CD4-positive, alpha-beta memory T cell (primary cell): ENCODE results near the gene KLHL17. TPM values are rescaled to one million over a fixed set of nuclear protein-coding genes. Genes with fewer than 3 reads are reported as not detected.

ENCODE experiments used
- CTCF ChIA-PET: fragments of 350-600 bp; sonication (Branson Sonifier 250); formaldehyde crosslinking; loops from one replicate; lab custom pipeline; 2021; ENCODE audit warnings: inconsistent platforms; ENCODE audit not compliant: partially characterized antibody; lab: Charles Lee
- POLR2A ChIA-PET: fragments of 350-600 bp; sonication (Branson Sonifier 250); formaldehyde crosslinking; loops from one replicate; lab custom pipeline; 2021; ENCODE audit not compliant: partially characterized antibody; lab: Charles Lee
- DNase-seq, 5 donors: peaks; one replicate each; pipeline versions ENCODE4 v3.0.0 to v3.0.0-alpha.2; 2020 to 2022; ENCODE audit warnings: mixed read lengths in 1 of 5
- H3K27ac ChIP-seq: one replicate; pipeline ENCODE4 v1.7.0; 2013; ENCODE audit warnings: low read depth, low read length
- H3K27me3 ChIP-seq: 2 replicates; pipeline ENCODE4 v1.7.0; 2013; ENCODE audit warnings: mild to moderate bottlenecking, low read length, moderate library complexity; ENCODE audit not compliant: insufficient read depth
- H3K36me3 ChIP-seq: 2 replicates; pipeline ENCODE4 v1.7.0; 2013; ENCODE audit warnings: mild to moderate bottlenecking, low read length, moderate library complexity; ENCODE audit not compliant: insufficient read depth
- H3K4me1 ChIP-seq: 2 replicates; pipeline ENCODE4 v1.7.0; 2013; ENCODE audit warnings: mild to moderate bottlenecking, low read length, moderate library complexity; ENCODE audit not compliant: insufficient read depth
- H3K4me3 ChIP-seq, 2 donors: one replicate each; pipeline ENCODE4 v1.7.0; 2013; ENCODE audit warnings: low read length in 2 of 2, mild to moderate bottlenecking in 1 of 2
- H3K9me3 ChIP-seq, 2 donors: one replicate each; pipeline ENCODE4 v1.7.0; 2013; ENCODE audit warnings: low read length in 2 of 2, control low read depth in 1 of 2; ENCODE audit not compliant: control insufficient read depth in 1 of 2
- H3K27ac Mint-ChIP-seq, 7 donors: one replicate each; pipeline ENCODE4 v1.8.0; 2020 to 2021; ENCODE audit warnings: mixed read lengths in 7 of 7, mild to moderate bottlenecking in 6 of 7, inconsistent platforms in 3 of 7, moderate library complexity in 3 of 7
- H3K27me3 Mint-ChIP-seq, 2 donors: one replicate each; pipeline ENCODE4 v1.8.0; 2020 to 2021; ENCODE audit warnings: mixed read lengths in 2 of 2
- H3K36me3 Mint-ChIP-seq, 2 donors: one replicate each; pipeline ENCODE4 v1.8.0; 2020 to 2021; ENCODE audit warnings: mixed read lengths in 2 of 2, inconsistent platforms in 1 of 2, mild to moderate bottlenecking in 1 of 2
- H3K4me1 Mint-ChIP-seq, 4 donors: one replicate each; pipeline ENCODE4 v1.8.0; 2020 to 2021; ENCODE audit warnings: mixed read lengths in 4 of 4, mild to moderate bottlenecking in 1 of 4
- H3K4me3 Mint-ChIP-seq, 8 donors: one replicate each; pipeline ENCODE4 v1.8.0; 2020 to 2021; ENCODE audit warnings: mixed read lengths in 8 of 8, mild to moderate bottlenecking in 7 of 8, moderate library complexity in 6 of 8, inconsistent platforms in 3 of 8
- H3K9me3 Mint-ChIP-seq, 8 donors: one replicate each; pipeline ENCODE4 v1.8.0; 2020 to 2021; ENCODE audit warnings: mixed read lengths in 8 of 8, mild to moderate bottlenecking in 5 of 8, inconsistent platforms in 3 of 8, moderate library complexity in 1 of 8
- intact Hi-C: fragments of 100-400 bp; cut with micrococcal nuclease; formaldehyde crosslinking; loops from one replicate; pipeline ENCODE4 v1.15.1; 2023
- polyA plus RNA-seq, 2 donors: library from polyadenylated mRNA; unstranded; fragments of 300-500 nt; fragmentation: Illumina TruSeq; gene quantifications; one replicate each; pipeline ENCODE4 v1.2.3, GENCODE V29; 2021
- total RNA-seq, 2 experiments: library from RNA; stranded (reverse); gene quantifications; one replicate each; pipeline ENCODE4 v1.2.3, GENCODE V29; 2021

Gene KLHL17
- total and polyA plus RNA-seq, 4 experiments from 2014 or later = 0.89 to 46.5 (median 22.6) TPM

DNA sequence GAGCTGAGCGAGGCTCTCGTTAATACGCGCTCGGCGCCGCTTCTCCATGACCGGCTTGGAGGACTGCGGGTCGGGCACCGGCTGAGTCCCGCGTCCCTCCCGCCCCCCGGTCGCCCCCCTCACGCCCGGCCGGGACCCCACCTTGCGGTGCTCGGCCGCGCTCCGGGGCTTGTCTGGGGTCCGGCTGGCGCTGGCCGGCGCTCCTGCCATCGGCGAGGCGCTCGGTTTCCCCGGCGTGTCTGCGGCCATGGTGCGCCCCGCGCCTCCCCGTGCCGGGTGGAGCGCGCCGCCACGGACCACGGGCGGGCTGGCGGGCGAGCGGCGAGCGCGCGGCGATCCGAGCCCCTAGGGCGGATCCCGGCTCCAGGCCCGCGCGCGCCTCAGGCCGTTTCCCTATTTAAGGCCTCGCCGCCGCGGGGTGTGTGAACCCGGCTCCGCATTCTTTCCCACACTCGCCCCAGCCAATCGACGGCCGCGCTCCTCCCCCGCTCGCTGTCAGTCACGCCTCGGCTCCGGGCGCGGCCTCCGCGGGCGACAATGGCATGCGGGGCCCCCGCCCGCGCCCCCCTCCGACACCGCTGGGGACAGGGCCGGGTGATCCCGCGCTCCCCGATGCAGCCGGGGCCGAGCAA is 39.5 kb downstream of the KLHL17 start, which contains the start of gene HES4:
Gene HES4 (minus strand): TSS at position 373 of the 632 bp plus-strand sequence. CDS start 124 bp downstream, at position 249.
- Histone ChIP-seq H3K27me3 (peaks cover 39% of the 10 kb centered on the region), H3K4me3 (peak within 1 kb of the TSS; percentile 3 to 44), H3K9me3 (no peaks in the 10 kb centered on the region), H3K4me1 (peaks cover 29% of the 10 kb centered on the region), H3K36me3 (no peaks in the 10 kb centered on the region), H3K27ac (no peak within 1 kb of the TSS)
- POLR2A ChIA-PET = interaction anchor here (3.1 kb wide), 1 partner anchor 14 kb away, joined by 11 read pairs; the partner anchor contains the start of gene ISG15
- peak; percentile 51 to 61 (median 58) for DNase-seq
- H3K4me3 Mint-ChIP-seq = peak within 1 kb of the TSS; percentile 64 to 91 (median 76)
- H3K4me1 Mint-ChIP-seq = peaks cover 7 to 24% (median 9%) of the 10 kb centered on the region in 4 donors
- H3K9me3 Mint-ChIP-seq = no peaks in the 10 kb centered on the region
- intact Hi-C loops = no loop called here
- H3K36me3 Mint-ChIP-seq = no peaks in the 10 kb centered on the region
- H3K27me3 Mint-ChIP-seq = peaks cover 21 to 29% of the 10 kb centered on the region in 2 donors
- H3K27ac Mint-ChIP-seq = peak within 1 kb of the TSS; percentile 85 to 94 (median 89)
- CTCF ChIA-PET = interaction anchor here (1.1 kb wide), 1 partner anchor 14 kb away, joined by 5 read pairs; the partner anchor contains the start of gene ISG15

DNA sequence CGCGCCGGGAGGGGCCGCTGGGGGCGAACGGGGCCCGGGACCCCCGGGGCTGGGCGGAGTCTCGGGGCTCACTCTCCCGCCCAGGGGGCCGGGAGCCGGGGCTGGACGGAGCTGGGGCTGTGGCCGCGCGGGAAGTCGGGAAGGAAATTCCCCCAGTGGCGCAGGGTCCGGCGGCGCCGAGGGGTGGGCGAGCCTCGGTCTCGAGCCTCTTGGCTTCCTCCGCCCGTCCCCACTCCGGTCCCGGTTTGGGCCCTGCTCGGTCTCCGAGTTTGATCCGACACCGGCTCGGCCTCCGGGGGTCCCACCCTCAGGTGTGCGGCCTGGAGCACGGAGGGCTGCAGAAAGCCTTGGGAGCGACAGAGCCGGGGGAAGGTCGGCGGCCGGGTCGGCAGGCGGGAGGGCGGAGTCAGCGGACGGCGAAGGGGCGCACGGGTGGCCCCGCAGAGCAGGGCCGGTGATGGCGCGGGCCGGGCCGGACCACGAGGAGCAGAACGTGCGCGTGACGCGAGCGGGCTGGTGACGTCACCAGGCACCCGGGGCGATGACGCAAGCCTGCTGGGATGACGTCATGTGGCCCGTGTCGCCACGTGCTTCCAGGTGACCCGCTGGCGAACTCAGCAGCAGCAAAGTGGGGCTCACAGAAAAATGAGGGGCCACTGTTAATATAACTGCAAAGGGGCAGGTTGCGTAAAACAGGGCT is 40.1 kb downstream of the KLHL17 start:
- intact Hi-C loops = no loop called here
- H3K27ac Mint-ChIP-seq = peak overlapping the region; percentile 85 to 94 (median 89)
- H3K4me3 ChIP-seq = peak overlapping the region; percentile 3 to 44
- ChIA-PET POLR2A (interaction anchor here (2.1 kb wide), 1 partner anchor 18 kb away, joined by 8 read pairs; no protein-coding TSS in a partner anchor), CTCF (interaction anchor here (1.9 to 4.5 kb wide), 4 partner anchors 8 to 17 kb away, joined by 8 to 35 read pairs (median 16); partner anchors contain the start of gene ISG15)
- H3K27ac ChIP-seq = no peak overlapping the region
- peaks cover 11 to 22% (median 13%) of the 10 kb centered on the region in 4 donors for H3K4me1 Mint-ChIP-seq
- H3K4me1 ChIP-seq = peaks cover 36% of the 10 kb centered on the region
- H3K27me3 Mint-ChIP-seq = peaks cover 23 to 29% of the 10 kb centered on the region in 2 donors
- no peaks in the 10 kb centered on the region for H3K9me3 Mint-ChIP-seq
- H3K9me3 ChIP-seq = no peaks in the 10 kb centered on the region
- H3K36me3 Mint-ChIP-seq = no peaks in the 10 kb centered on the region
- peak; percentile 67 to 80 (median 75) for DNase-seq
- H3K27me3 ChIP-seq = peaks cover 46% of the 10 kb centered on the region
- H3K36me3 ChIP-seq = no peaks in the 10 kb centered on the region
- H3K4me3 Mint-ChIP-seq = peak overlapping the region; percentile 64 to 91 (median 76)

DNA sequence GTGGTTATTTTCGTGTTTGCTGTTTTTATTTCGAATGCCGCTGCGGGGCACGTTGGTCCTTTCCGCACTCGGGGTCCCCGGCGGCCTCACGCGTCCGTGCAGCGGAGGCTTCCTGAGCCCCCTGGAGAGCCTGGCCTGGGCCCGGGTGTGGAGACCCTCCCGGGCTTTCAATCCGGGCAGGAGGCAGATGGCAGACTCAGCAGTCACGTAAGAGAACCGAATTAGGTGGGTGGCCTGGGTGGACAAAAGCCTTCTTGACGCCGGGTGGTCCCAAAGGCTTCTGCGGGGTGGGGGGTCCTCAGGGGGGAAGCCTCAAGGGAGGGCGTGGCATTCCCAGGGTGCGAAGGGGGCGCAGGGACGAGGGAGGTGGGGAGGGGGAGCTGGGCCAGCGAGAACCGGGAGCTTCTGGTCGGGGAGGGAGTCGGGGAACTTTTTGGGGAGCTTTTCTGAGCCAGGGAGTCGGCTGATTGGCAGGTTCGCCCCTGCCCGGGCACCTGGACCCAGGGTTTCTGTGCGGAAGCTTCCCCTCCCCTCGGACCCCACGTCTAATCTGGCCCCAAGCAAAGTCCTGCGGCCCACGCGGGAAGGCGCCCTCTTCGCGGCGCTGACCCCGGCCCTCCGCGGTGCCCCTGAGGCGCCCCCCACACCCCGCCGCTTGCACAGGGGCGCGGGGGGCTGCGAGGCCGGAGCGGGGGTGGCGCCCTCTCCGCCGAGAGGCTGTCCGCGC is 40.8 kb downstream of the KLHL17 start:
- H3K36me3 ChIP-seq = no peaks in the 10 kb centered on the region
- H3K4me3 ChIP-seq = peak overlapping the region; percentile 3 to 44
- intact Hi-C loops = no loop called here
- H3K27me3 ChIP-seq = peaks cover 47% of the 10 kb centered on the region
- ChIA-PET CTCF (interaction anchor here (1.3 to 4.5 kb wide), 8 partner anchors 9 to 63 kb away, joined by 4 to 35 read pairs (median 7); partner anchors contain the start of gene ISG15), POLR2A (interaction anchor here (1.5 to 2.1 kb wide), 2 partner anchors 12 to 17 kb away, joined by 8 to 16 read pairs; partner anchors contain the start of gene ISG15)
- Mint-ChIP-seq H3K4me1 (peaks cover 8 to 17% (median 10%) of the 10 kb centered on the region in 4 donors), H3K27ac (peak overlapping the region in 6 of 7 donors; percentile 85 to 94 (median 90)), H3K27me3 (peaks cover 23 to 28% of the 10 kb centered on the region in 2 donors), H3K36me3 (no peaks in the 10 kb centered on the region), H3K4me3 (peak overlapping the region; percentile 64 to 91 (median 76)), H3K9me3 (no peaks in the 10 kb centered on the region)
- DNase-seq = peak in 1 of 5 donors; percentile 23
- no peak overlapping the region for H3K27ac ChIP-seq
- peaks cover 32% of the 10 kb centered on the region for H3K4me1 ChIP-seq
- H3K9me3 ChIP-seq = no peaks in the 10 kb centered on the region

DNA sequence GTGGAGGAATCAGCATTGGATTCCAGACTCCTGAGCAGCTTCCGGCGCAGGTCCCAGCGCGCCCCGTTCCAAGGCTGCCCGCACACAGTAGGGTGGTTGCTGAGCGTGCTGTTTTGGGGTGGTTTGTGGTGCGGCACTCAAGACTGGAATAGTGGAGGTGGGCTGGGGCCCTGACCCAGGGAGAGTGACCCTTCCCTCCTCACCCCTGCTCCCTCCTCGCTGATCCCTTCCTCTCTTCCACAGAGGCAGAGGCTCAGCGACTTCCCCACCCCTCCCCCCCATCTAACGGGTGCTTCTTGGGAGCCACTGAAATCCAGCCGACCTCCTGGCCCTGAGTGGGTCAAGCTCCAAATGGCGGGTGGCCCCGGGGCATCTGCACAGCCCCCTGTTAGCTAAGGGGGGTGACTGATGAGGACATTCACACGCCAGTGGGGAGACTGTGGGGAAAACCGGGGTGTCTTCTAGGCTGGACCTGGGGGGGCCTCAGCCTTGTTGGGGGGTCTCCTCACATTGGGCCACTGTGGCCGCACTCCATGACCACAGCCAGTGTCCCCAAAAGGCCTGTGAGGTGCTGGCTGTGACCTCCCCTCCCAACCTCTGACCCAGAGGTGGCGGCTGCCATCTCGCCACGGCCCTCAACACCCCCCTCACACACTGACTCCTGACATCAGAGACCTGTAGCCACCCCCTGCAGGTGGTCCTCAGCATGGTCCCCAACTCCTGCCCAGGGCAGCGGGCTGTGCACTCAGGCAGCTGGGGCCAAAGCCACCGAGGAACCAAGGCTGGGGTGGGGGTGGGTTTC is 43.4 kb downstream of the KLHL17 start:
- no peak overlapping the region for H3K27ac ChIP-seq
- no peak overlapping the region for H3K4me3 Mint-ChIP-seq
- ChIA-PET CTCF (interaction anchor here (3.5 to 4.5 kb wide), 2 partner anchors 10 to 11 kb away, joined by 19 to 35 read pairs; partner anchors contain the start of gene ISG15), POLR2A (interaction anchor here (1.5 kb wide), 1 partner anchor 10 kb away, joined by 7 read pairs; the partner anchor contains the start of gene ISG15)
- no peaks in the 10 kb centered on the region for H3K9me3 Mint-ChIP-seq
- H3K4me3 ChIP-seq = no peak overlapping the region
- peaks cover 32% of the 10 kb centered on the region for H3K4me1 ChIP-seq
- intact Hi-C loops = no loop called here
- no peaks in the 10 kb centered on the region for H3K36me3 ChIP-seq
- H3K27ac Mint-ChIP-seq = peak overlapping the region in 1 of 7 donors; percentile 81
- H3K27me3 Mint-ChIP-seq = peaks cover 27 to 32% of the 10 kb centered on the region in 2 donors
- no peaks in the 10 kb centered on the region for H3K36me3 Mint-ChIP-seq
- DNase-seq = no peak
- peaks cover 37% of the 10 kb centered on the region for H3K27me3 ChIP-seq
- no peaks in the 10 kb centered on the region for H3K9me3 ChIP-seq
- H3K4me1 Mint-ChIP-seq = peaks cover 8 to 17% (median 10%) of the 10 kb centered on the region in 4 donors

DNA sequence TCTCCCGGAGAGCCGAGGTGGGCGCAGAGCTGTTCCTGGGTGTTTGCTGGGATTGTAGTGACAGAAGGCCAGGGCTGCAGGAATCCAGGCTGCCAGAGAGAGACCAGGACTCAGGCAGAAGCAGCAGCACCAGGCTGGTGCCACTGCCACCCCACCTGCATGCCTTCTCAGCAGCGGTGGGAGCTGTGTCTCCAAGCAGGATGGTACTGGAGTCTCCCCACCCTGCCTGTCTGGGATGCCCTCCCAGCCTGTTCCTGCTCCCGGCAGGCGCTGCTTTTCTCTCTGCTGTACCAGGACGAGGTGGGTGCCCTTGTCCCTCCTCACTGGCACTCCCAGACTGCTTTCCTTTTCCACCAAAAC is 44.0 kb downstream of the KLHL17 start:
- CTCF ChIA-PET = interaction anchor here (0.9 to 4.5 kb wide), 3 partner anchors 9 to 12 kb away, joined by 3 to 35 read pairs (median 19); partner anchors contain the start of gene ISG15
- H3K36me3 ChIP-seq = no peaks in the 10 kb centered on the region
- H3K4me1 ChIP-seq = peaks cover 30% of the 10 kb centered on the region
- H3K4me3 Mint-ChIP-seq = peak overlapping the region in 3 of 8 donors; percentile 13 to 69 (median 41)
- H3K27me3 ChIP-seq = peaks cover 37% of the 10 kb centered on the region
- H3K9me3 ChIP-seq = no peaks in the 10 kb centered on the region
- H3K9me3 Mint-ChIP-seq = no peaks in the 10 kb centered on the region
- peaks cover 11 to 17% (median 12%) of the 10 kb centered on the region in 4 donors for H3K4me1 Mint-ChIP-seq
- no peak overlapping the region for H3K4me3 ChIP-seq
- DNase-seq = no peak
- intact Hi-C loops = no loop called here
- no peak overlapping the region for H3K27ac ChIP-seq
- peaks cover 27 to 36% of the 10 kb centered on the region in 2 donors for H3K27me3 Mint-ChIP-seq
- POLR2A ChIA-PET = interaction anchor here (1.5 kb wide), 1 partner anchor 9 kb away, joined by 7 read pairs; the partner anchor contains the start of gene ISG15
- no peaks in the 10 kb centered on the region for H3K36me3 Mint-ChIP-seq
- peak overlapping the region in 1 of 7 donors; percentile 71 for H3K27ac Mint-ChIP-seq
